ENCODE measurements around the gene QRICH1. TPM values are rescaled to one million over a fixed set of nuclear protein-coding genes. Genes with fewer than 3 reads are reported as not detected.
A peak's percentile ranks its signal among the peaks of the same experiment; 100 is the strongest.

The QRICH1 gene
- total and polyA plus RNA-seq, 2 donors (not counting 3 experiments of a cell fraction or from before 2014, with no cell fraction given): 89.7 to 116 TPM

- dilution Hi-C loops (cut with MboI; ENCODE audit: extremely low pct_ligation_motif_present, low sequenced_read_pairs) (no loop called here), intact Hi-C loops (cut with micrococcal nuclease) (loop anchor here (1.0 kb wide), 1 partner anchor 16 kb away; the partner anchor contains the start of gene WDR6)
- Histone ChIP-seq H3K9me1 (replicated peaks; ENCODE audit: control insufficient read depth, extremely low read depth, insufficient read depth, low read length) (no peaks in the 10 kb centered on the region), H3K27me3 (ENCODE audit: control insufficient read depth in 2 of 2, insufficient read depth in 2 of 2, low read length in 2 of 2) (no peaks in the 10 kb centered on the region), H4K20me1 (replicated peaks; ENCODE audit: control insufficient read depth, extremely low read depth, insufficient read depth, low read length) (no peaks in the 10 kb centered on the region), H3K79me2 (ENCODE audit: control insufficient read depth, insufficient read depth, low read length) (peaks cover 19% of the 10 kb centered on the region), H3K9ac (replicated peaks; ENCODE audit: extremely low read depth, insufficient read depth, low read length) (peak overlapping the region; percentile 91), H3K4me3 (replicated peaks in 1 of 3; ENCODE audit: insufficient read depth in 1 of 3, low read depth in 1 of 3, low read length in 3 of 3) (peak overlapping the region; percentile 25 to 69 (median 57)), H3K27ac (ENCODE audit: insufficient read depth, low read depth, low read length) (peak overlapping the region; percentile 97), H2AFZ (ENCODE audit: low read depth, low read length) (peak overlapping the region; percentile 40), H3K9me3 (replicated peaks; ENCODE audit: control insufficient read depth, insufficient read depth, low read length) (no peaks in the 10 kb centered on the region), H3K4me2 (ENCODE audit: insufficient read depth, low read length) (peak overlapping the region; percentile 74), H3K36me3 (ENCODE audit: control insufficient read depth in 2 of 2, extremely low read depth in 1 of 2, insufficient read depth in 2 of 2, low read length in 2 of 2) (peaks cover 0 to 3% of the 10 kb centered on the region in 2 experiments), H3K4me1 (ENCODE audit: control insufficient read depth, extremely low read depth, insufficient read depth, low read length) (peaks cover 21% of the 10 kb centered on the region)
- ChIA-PET POLR2A (interaction anchor here (1.6 to 5.4 kb wide), 2 partner anchors 17 to 31 kb away, joined by 6 to 40 read pairs; partner anchors contain the start of genes NDUFAF3 and WDR6), CTCF (interaction anchor here (2.2 to 8.8 kb wide), 3 partner anchors 18 to 458 kb away, joined by 9 to 254 read pairs (median 127); partner anchors contain the start of genes DALRD3, NDUFAF3 and WDR6)
- peak; percentile 82 for FAIRE-seq
- peak; percentile 8 for TF ChIP-seq POLR2AphosphoS5 (IDR thresholded peaks at IDR 0.05; ENCODE audit: insufficient read depth, low read depth, low read length)
- TF ChIP-seq JUN (IDR thresholded peaks at IDR 0.05; ENCODE audit: borderline replicate concordance, insufficient read depth, insufficient read length, low read depth): no peak
- TF ChIP-seq MAX (IDR thresholded peaks at IDR 0.05; ENCODE audit: insufficient read depth, insufficient read length): peak; percentile 65
- TF ChIP-seq EZH2 (IDR thresholded peaks at IDR 0.05; ENCODE audit: borderline replicate concordance, low read depth, low read length, severe bottlenecking): no peak
- TF ChIP-seq, protein P1, sequence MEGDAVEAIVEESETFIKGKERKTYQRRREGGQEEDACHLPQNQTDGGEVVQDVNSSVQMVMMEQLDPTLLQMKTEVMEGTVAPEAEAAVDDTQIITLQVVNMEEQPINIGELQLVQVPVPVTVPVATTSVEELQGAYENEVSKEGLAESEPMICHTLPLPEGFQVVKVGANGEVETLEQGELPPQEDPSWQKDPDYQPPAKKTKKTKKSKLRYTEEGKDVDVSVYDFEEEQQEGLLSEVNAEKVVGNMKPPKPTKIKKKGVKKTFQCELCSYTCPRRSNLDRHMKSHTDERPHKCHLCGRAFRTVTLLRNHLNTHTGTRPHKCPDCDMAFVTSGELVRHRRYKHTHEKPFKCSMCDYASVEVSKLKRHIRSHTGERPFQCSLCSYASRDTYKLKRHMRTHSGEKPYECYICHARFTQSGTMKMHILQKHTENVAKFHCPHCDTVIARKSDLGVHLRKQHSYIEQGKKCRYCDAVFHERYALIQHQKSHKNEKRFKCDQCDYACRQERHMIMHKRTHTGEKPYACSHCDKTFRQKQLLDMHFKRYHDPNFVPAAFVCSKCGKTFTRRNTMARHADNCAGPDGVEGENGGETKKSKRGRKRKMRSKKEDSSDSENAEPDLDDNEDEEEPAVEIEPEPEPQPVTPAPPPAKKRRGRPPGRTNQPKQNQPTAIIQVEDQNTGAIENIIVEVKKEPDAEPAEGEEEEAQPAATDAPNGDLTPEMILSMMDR (IDR thresholded peaks at IDR 0.05; ENCODE audit: extremely low read depth in 1 of 2, insufficient read depth in 1 of 2, low read depth in 1 of 2, low read length in 2 of 2): no peak
- BruUV-seq (replicated peaks): TSS peak; percentile 23
- peak; percentile 52 for DNase-seq (ENCODE audit: low read depth, low spot score)
These were observed 103.0 kb downstream of the QRICH1 start for GRCh38 chr3:48990636-48991469.
